A673 (cell line): ENCODE data around the gene ZNF664. TPM values are rescaled to one million over a fixed set of nuclear protein-coding genes. Genes with fewer than 3 reads are reported as not detected.

Experiments used
- BruUV-seq: library from RNA; stranded (reverse); fragments of 400-500 nt; replicated peaks from 2 replicates; lab custom pipeline; 2021; lab: Mats Ljungman, UMichigan
- CTCF ChIA-PET: fragments of 300-600 bp; sonication (Branson Sonifier 250); formaldehyde crosslinking; loops from one replicate; lab custom pipeline; 2022; ENCODE audit warnings: antibody characterized with exemption; lab: Charles Lee
- POLR2A ChIA-PET: fragments of 300-600 bp; sonication (Branson Sonifier 250); formaldehyde crosslinking; loops from one replicate; lab custom pipeline; 2022; ENCODE audit warnings: antibody characterized with exemption; ENCODE audit not compliant: low non-redundant PET; lab: Charles Lee
- DNase-seq: peaks from one replicate; pipeline ENCODE4 v3.0.0-alpha.2; 2015; ENCODE audit warnings: low spot score
- H3K27ac ChIP-seq: fragments of 200-600 bp; sonication (generic); 2 replicates; pipeline ENCODE4 v1.5.1; 2016; ENCODE audit warnings: mixed run types, low read depth, mild to moderate bottlenecking, mixed read lengths, antibody characterized with exemption, low read length; ENCODE audit not compliant: poor library complexity, severe bottlenecking
- H3K27me3 ChIP-seq: fragments of 200-600 bp; sonication (generic); replicated peaks from 2 replicates; pipeline ENCODE4 v1.6.1; 2017; ENCODE audit warnings: mixed run types, low read depth, mild to moderate bottlenecking, mixed read lengths, antibody characterized with exemption, low read length; ENCODE audit not compliant: insufficient read depth, poor library complexity
- H3K36me3 ChIP-seq: fragments of 200-600 bp; sonication (generic); 2 replicates; pipeline ENCODE4 v1.6.1; 2016; ENCODE audit warnings: mixed run types, mild to moderate bottlenecking, mixed read lengths, antibody characterized with exemption, low read length; ENCODE audit not compliant: insufficient read depth, poor library complexity, severe bottlenecking
- H3K4me1 ChIP-seq: fragments of 200-600 bp; sonication (generic); 2 replicates; pipeline ENCODE4 v1.6.1; 2017; ENCODE audit warnings: mixed run types, mild to moderate bottlenecking, mixed read lengths, antibody characterized with exemption, low read length; ENCODE audit not compliant: insufficient read depth, poor library complexity, severe bottlenecking
- H3K4me3 ChIP-seq: fragments of 200-600 bp; sonication (generic); 2 replicates; pipeline ENCODE4 v1.5.1; 2016; ENCODE audit warnings: low read depth, mixed run types, mild to moderate bottlenecking, mixed read lengths, low read length; ENCODE audit not compliant: poor library complexity, severe bottlenecking
- H3K9me3 ChIP-seq: fragments of 200-600 bp; sonication (generic); 2 replicates; pipeline ENCODE4 v1.6.1; 2016; ENCODE audit warnings: mixed run types, low read depth, mild to moderate bottlenecking, mixed read lengths, antibody characterized with exemption, low read length; ENCODE audit not compliant: poor library complexity, severe bottlenecking
- CTCF ChIP-seq: fragments of 300-800, 200-600 bp; sonication (generic); conservative IDR thresholded peaks from 2 replicates; pipeline ENCODE4 v1.5.1; 2017; ENCODE audit warnings: low read depth, mild to moderate bottlenecking, antibody characterized with exemption, low read length, moderate library complexity, mixed read lengths
- EZH2 ChIP-seq: fragments of 200-600 bp; sonication (generic); IDR thresholded peaks from 2 replicates; pipeline ENCODE4 v1.6.1; 2017; ENCODE audit warnings: borderline replicate concordance, low read depth, mild to moderate bottlenecking, mixed read lengths, antibody characterized with exemption, low read length; ENCODE audit not compliant: poor library complexity, severe bottlenecking
- intact Hi-C: fragments of 100-400 bp; cut with micrococcal nuclease; formaldehyde crosslinking; loops from one replicate; pipeline ENCODE4 v1.10.0; 2022; ENCODE audit not compliant: unreplicated experiment
- total RNA-seq: library from RNA; stranded (reverse); gene quantifications from 2 replicates; pipeline ENCODE4 v1.2.3, GENCODE V29; 2021

Gene ZNF664
- total RNA-seq, 1 experiment from 2014 or later, result 135 TPM

- H3K9me3 ChIP-seq, result no peaks in the 10 kb centered on the region
- TF ChIP-seq CTCF (no peak), EZH2 (no peak)
- peaks cover 30% of the 10 kb centered on the region for H3K4me1 ChIP-seq
- no peaks in the 10 kb centered on the region for H3K27me3 ChIP-seq
- H3K4me3 ChIP-seq, result no peak overlapping the region
- ChIA-PET CTCF (interaction anchor here (1.6 kb wide), 1 partner anchor 735 kb away, joined by 8 read pairs; no protein-coding TSS in a partner anchor), POLR2A (no interaction called here)
- no peaks in the 10 kb centered on the region for H3K36me3 ChIP-seq
- intact Hi-C loops, result loop anchor here (1.0 to 10.0 kb wide), 2 partner anchors 731 to 869 kb away; no protein-coding TSS in a partner anchor
- no TSS peak for BruUV-seq
- no peak for DNase-seq
- no peak overlapping the region for H3K27ac ChIP-seq
Observed at GRCh38 chr12:124036171-124036598, 63.2 kb downstream of the ZNF664 start.

- Histone ChIP-seq H3K27ac (no peak overlapping the region), H3K4me3 (no peak overlapping the region), H3K36me3 (no peaks in the 10 kb centered on the region), H3K4me1 (peaks cover 30% of the 10 kb centered on the region), H3K27me3 (no peaks in the 10 kb centered on the region), H3K9me3 (no peaks in the 10 kb centered on the region)
- intact Hi-C loops, result loop anchor here (1.0 to 10.0 kb wide), 3 partner anchors 285 to 868 kb away; no protein-coding TSS in a partner anchor
- POLR2A ChIA-PET, result no interaction called here
- BruUV-seq, result no TSS peak
- CTCF ChIA-PET, result interaction anchor here (1.6 kb wide), 1 partner anchor 735 kb away, joined by 8 read pairs; no protein-coding TSS in a partner anchor
- peak; percentile 59 for DNase-seq
- TF ChIP-seq CTCF (peak; percentile 94), EZH2 (no peak)
Observed at GRCh38 chr12:124036657-124037109, 63.7 kb downstream of the ZNF664 start.

- Histone ChIP-seq H3K36me3 (no peaks in the 10 kb centered on the region), H3K27me3 (no peaks in the 10 kb centered on the region), H3K9me3 (no peaks in the 10 kb centered on the region), H3K4me1 (peaks cover 30% of the 10 kb centered on the region), H3K27ac (no peak overlapping the region), H3K4me3 (no peak overlapping the region)
- intact Hi-C loops, result loop anchor here (1.0 to 10.0 kb wide), 2 partner anchors 284 to 867 kb away; no protein-coding TSS in a partner anchor
- CTCF ChIA-PET, result interaction anchor here (1.6 kb wide), 1 partner anchor 734 kb away, joined by 8 read pairs; no protein-coding TSS in a partner anchor
- BruUV-seq, result no TSS peak
- TF ChIP-seq EZH2 (no peak), CTCF (no peak)
- DNase-seq, result no peak
- POLR2A ChIA-PET, result no interaction called here
Observed at GRCh38 chr12:124037331-124037730, 64.3 kb downstream of the ZNF664 start.
